Measurements from ENCODE around the gene ENTPD1. TPM values are rescaled to one million over a fixed set of nuclear protein-coding genes. Genes with fewer than 3 reads are reported as not detected.

Gene ENTPD1
- total and polyA plus RNA-seq, 9 of the 15 experiments (the other 6 are each of a cell fraction or from before 2014, with no cell fraction given) = 0.07 to 1.5 (median 0.37) TPM

DNA sequence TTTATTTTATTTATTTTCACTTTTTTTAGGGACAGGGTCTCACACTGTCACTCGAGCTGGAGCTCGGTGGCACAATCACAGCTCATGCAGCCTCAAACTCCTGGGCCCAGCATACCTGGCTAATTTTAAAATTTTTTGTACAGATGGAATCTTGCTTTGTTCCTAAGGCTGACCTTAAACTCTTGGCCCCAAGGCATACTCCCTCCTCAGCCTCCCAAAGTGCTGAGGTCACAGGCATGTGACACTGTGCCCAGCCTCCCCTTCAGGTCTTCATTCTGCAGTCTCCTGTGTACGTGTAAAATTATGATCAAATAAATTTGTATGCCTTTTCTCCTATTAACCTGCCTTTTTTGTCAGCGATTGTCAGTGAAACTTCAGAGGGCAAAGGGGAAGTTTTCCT lies 44.5 kb upstream of the ENTPD1 start:
- no TSS peak for BruUV-seq (replicated peaks)
- Histone ChIP-seq H3K4me3 (no peak overlapping the region), H2AFZ (ENCODE audit: low read depth, low read length) (0 out of 2 replicates have a peak overlapping the region, but pooled peaks have one; percentile 39), H3K79me2 (ENCODE audit: control insufficient read depth, insufficient read depth, low read length) (no peaks in the 10 kb centered on the region), H3K27ac (ENCODE audit: extremely low read depth, low read depth, low read length) (no peak overlapping the region), H3K9me1 (ENCODE audit: control insufficient read depth, insufficient read depth, low read length) (no peaks in the 10 kb centered on the region), H3K36me3 (ENCODE audit: control insufficient read depth, insufficient read depth, low read length) (no peaks in the 10 kb centered on the region), H3K9ac (ENCODE audit: insufficient read depth in 1 of 2, low read depth in 2 of 2, low read length in 2 of 2) (no peak overlapping the region), H4K20me1 (replicated peaks; ENCODE audit: control insufficient read depth, insufficient read depth, low read length) (no peaks in the 10 kb centered on the region), H3K4me1 (replicated peaks in 1 of 2; ENCODE audit: control insufficient read depth in 2 of 2, insufficient read depth in 2 of 2, low read length in 2 of 2) (peaks cover 0 to 4% of the 10 kb centered on the region in 2 experiments; a peak in 1 of 5 replicates), H3K9me3 (replicated peaks; ENCODE audit: control insufficient read depth, insufficient read depth, low read depth, low read length) (no peaks in the 10 kb centered on the region; the same call in 1 of the 2 replicates), H3K27me3 (ENCODE audit: control insufficient read depth in 2 of 2, insufficient read depth in 2 of 2, low read length in 2 of 2) (no peaks in the 10 kb centered on the region), H3K4me2 (ENCODE audit: insufficient read depth, low read length) (no peak overlapping the region)
- intact Hi-C loops (cut with micrococcal nuclease) = no loop called here
- ATAC-seq = no peak
- CTCF ChIA-PET (ENCODE audit: low intra/inter-chr PET ratio) = no interaction called here
- WGBS (ENCODE audit: insufficient coverage, low coverage, missing lambda C conversion rate) = 36% methylated on average over 4 of the region's 4 CpGs
- TF ChIP-seq NFIC (IDR thresholded peaks at IDR 0.05) = no peak
- no peak for TF ChIP-seq ZNF431 (CRISPR knock-in tag; IDR thresholded peaks at IDR 0.05)
- TF ChIP-seq ZNF436 (CRISPR knock-in tag; IDR thresholded peaks at IDR 0.05) = no peak
- POLR2A ChIA-PET = interaction anchor here (0.6 kb wide), 1 partner anchor 213 kb away, joined by 4 read pairs; no protein-coding TSS in a partner anchor
- FAIRE-seq = no peak
- DNase-seq (ENCODE audit: extremely low read depth in 1 of 4, low spot score in 3 of 4) = no peak
- in situ Hi-C loops (cut with MboI) = no loop called here

GRCh38 chr10:95716466-95716865 lies 39.5 kb upstream of the ENTPD1 start:
- 18% methylated on average over 3 of the region's 3 CpGs for WGBS (ENCODE audit: insufficient coverage, low coverage, missing lambda C conversion rate)
- FAIRE-seq (no peak), DNase-seq (ENCODE audit: extremely low read depth in 1 of 4, low spot score in 3 of 4) (no peak), ATAC-seq (no peak)
- no peak overlapping the region for H3K9ac ChIP-seq (ENCODE audit: insufficient read depth in 1 of 2, low read depth in 2 of 2, low read length in 2 of 2)
- no peaks in the 10 kb centered on the region for H4K20me1 ChIP-seq (replicated peaks; ENCODE audit: control insufficient read depth, insufficient read depth, low read length)
- H3K79me2 ChIP-seq (ENCODE audit: control insufficient read depth, insufficient read depth, low read length) = no peaks in the 10 kb centered on the region
- ChIA-PET CTCF (ENCODE audit: low intra/inter-chr PET ratio) (no interaction called here), POLR2A (interaction anchor here (0.7 kb wide), 1 partner anchor 413 kb away, joined by 3 read pairs; the partner anchor contains the start of gene ZNF518A)
- no peak overlapping the region for H3K4me2 ChIP-seq (ENCODE audit: insufficient read depth, low read length)
- TF ChIP-seq MAZ (CRISPR knock-in tag; conservative IDR thresholded peaks at IDR 0.05 in 1 of 2, IDR thresholded peaks at IDR 0.05 in 1 of 2) = no peak
- TF ChIP-seq ZNF639 (CRISPR knock-in tag; conservative IDR thresholded peaks at IDR 0.05 in 1 of 2, IDR thresholded peaks at IDR 0.05 in 1 of 2) = no peak
- TF ChIP-seq BRD4 (IDR thresholded peaks at IDR 0.05) = no peak
- TF ChIP-seq TCF7L2 (IDR thresholded peaks at IDR 0.05; ENCODE audit: low read depth, low read length) = no peak
- TF ChIP-seq RBM15 (IDR thresholded peaks at IDR 0.05; ENCODE audit: insufficient read depth, low read length) = no peak
- TF ChIP-seq BRF1 (IDR thresholded peaks at IDR 0.05; ENCODE audit: borderline replicate concordance, extremely low read depth, insufficient read length) = no peak
- TF ChIP-seq, protein P1, sequence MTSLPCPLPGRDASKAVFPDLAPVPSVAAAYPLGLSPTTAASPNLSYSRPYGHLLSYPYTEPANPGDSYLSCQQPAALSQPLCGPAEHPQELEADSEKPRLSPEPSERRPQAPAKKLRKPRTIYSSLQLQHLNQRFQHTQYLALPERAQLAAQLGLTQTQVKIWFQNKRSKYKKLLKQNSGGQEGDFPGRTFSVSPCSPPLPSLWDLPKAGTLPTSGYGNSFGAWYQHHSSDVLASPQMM (CRISPR knock-in tag; IDR thresholded peaks at IDR 0.05) = no peak
- no peak for TF ChIP-seq STAT5B (CRISPR knock-in tag; IDR thresholded peaks at IDR 0.05)
- H3K27ac ChIP-seq (ENCODE audit: extremely low read depth, low read depth, low read length) = no peak overlapping the region
- intact Hi-C loops (cut with micrococcal nuclease) (no loop called here), in situ Hi-C loops (cut with MboI) (no loop called here)
- no peaks in the 10 kb centered on the region for H3K27me3 ChIP-seq (ENCODE audit: control insufficient read depth in 2 of 2, insufficient read depth in 2 of 2, low read length in 2 of 2)
- no TSS peak for BruUV-seq (replicated peaks)
- H3K4me1 ChIP-seq (replicated peaks in 1 of 2; ENCODE audit: control insufficient read depth in 2 of 2, insufficient read depth in 2 of 2, low read length in 2 of 2) = peaks cover 0 to 2% of the 10 kb centered on the region in 2 experiments; a peak in 2 of 5 replicates
- no peak overlapping the region for H2AFZ ChIP-seq (ENCODE audit: low read depth, low read length)
- H3K4me3 ChIP-seq = no peak overlapping the region
- no peaks in the 10 kb centered on the region for H3K36me3 ChIP-seq (ENCODE audit: control insufficient read depth, insufficient read depth, low read length)
- H3K9me1 ChIP-seq (ENCODE audit: control insufficient read depth, insufficient read depth, low read length) = no peaks in the 10 kb centered on the region
- no peaks in the 10 kb centered on the region for H3K9me3 ChIP-seq (replicated peaks; ENCODE audit: control insufficient read depth, insufficient read depth, low read depth, low read length)

Measured in K562 (cell line).